GM18499 (cell line): ENCODE measurements around the gene GRIA4.
A peak's percentile ranks its signal among the peaks of the same experiment; 100 is the strongest.

Source experiments
- ATAC-seq: cut with Tn5 transposase; IDR thresholded peaks from one replicate; pipeline ENCODE4 v1.9.1; 2021; ENCODE audit warnings: moderate number of reproducible peaks; ENCODE audit not compliant: insufficient read depth, unreplicated experiment

GRIA4 gene

DNA sequence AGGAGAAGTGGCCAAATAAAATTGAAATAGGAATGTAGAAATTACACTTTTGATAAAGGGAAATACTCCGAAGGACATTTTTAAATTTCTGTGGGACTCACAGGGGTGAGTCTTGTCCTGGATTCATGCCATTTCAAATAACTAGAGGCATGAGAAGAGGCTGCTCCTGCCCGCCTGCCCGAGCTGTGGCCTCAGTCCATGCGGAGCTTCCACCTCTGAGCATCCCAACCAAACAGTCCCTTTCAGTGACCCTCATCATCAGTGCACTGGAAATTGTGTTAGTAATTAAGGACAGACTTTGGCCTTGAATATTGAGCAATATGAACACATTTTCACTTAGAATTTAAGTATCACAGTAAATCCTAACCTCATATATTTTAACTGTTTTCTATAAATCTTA, 25.6 kb downstream of the GRIA4 start:
- no peak for ATAC-seq

GRCh38 chr11:105636496-105636895, 26.6 kb downstream of the GRIA4 start:
- ATAC-seq = no peak

GRCh38 chr11:105639527-105639926, 29.7 kb downstream of the GRIA4 start:
- no peak for ATAC-seq

DNA sequence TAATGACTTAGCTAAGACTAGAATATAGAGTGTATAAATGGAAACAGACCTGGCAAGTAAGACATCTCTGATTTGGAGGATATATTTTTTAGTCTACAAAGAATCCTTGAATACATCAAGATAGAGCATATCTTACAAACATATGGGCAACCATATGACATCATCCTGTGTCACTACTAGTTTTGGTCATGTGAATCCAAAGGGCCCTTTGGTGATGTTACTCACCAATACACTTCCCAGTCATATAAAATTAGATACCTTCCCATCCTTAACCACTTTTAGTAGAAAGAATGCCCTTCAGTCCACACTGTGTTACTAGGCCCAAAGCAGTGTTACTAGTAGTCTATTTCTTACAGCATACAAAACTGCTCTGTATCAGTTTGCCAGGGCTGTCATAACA, 31.6 kb downstream of the GRIA4 start:
- no peak for ATAC-seq

GRCh38 chr11:105642870-105643269, 33.0 kb downstream of the GRIA4 start:
- no peak for ATAC-seq

- no peak for ATAC-seq
Observed at GRCh38 chr11:105644839-105645573, 35.1 kb downstream of the GRIA4 start.

DNA sequence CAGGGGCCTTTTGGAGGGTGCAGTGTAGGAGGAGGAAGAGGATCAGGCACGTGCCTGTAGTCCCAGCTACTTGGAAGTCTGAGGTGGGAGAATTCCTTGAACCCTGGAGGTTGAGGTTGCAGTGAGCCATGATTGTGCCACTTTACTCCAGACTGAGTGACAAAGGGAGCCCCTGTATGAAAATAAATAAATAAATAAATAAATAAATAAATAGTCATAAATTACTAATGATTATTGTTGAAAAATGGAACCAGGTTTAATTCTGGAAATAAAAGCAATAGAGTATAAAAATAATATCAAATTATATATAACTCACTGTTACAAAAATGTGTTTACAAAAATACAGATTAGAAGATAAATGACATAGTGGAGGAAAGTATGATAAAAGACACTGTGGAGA, 37.9 kb downstream of the GRIA4 start:
- no peak for ATAC-seq

GRCh38 chr11:105648762-105649161, 38.9 kb downstream of the GRIA4 start:
- ATAC-seq = no peak

DNA sequence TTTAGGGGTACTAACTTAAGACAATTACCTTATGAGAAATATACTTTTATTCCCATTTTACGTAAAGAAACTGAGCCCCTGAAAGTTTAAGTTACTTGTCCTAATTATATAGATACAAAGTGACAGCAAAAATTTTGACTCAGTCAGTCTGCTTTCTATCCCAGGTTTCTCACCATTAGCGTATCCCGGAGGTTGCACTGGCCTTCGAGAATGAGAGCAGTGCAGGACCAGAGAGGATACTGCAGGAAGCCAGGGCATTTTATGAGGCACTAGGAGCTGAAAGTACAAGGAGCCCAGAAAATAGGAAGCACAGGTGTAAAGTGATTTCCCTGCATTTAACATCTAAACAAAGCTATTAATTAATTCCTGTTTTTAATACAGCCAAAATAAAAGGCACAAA, 55.4 kb downstream of the GRIA4 start:
- no peak for ATAC-seq

GRCh38 chr11:105667441-105667840, 57.6 kb downstream of the GRIA4 start:
- ATAC-seq = no peak

GRCh38 chr11:105670811-105671210, 60.9 kb downstream of the GRIA4 start:
- no peak for ATAC-seq

GRCh38 chr11:105673089-105673488, 63.2 kb downstream of the GRIA4 start:
- ATAC-seq = no peak

- no peak for ATAC-seq
Observed at GRCh38 chr11:105689631-105690030, 79.8 kb downstream of the GRIA4 start.

- ATAC-seq = no peak
Observed at GRCh38 chr11:105690467-105690866, 80.6 kb downstream of the GRIA4 start.

DNA sequence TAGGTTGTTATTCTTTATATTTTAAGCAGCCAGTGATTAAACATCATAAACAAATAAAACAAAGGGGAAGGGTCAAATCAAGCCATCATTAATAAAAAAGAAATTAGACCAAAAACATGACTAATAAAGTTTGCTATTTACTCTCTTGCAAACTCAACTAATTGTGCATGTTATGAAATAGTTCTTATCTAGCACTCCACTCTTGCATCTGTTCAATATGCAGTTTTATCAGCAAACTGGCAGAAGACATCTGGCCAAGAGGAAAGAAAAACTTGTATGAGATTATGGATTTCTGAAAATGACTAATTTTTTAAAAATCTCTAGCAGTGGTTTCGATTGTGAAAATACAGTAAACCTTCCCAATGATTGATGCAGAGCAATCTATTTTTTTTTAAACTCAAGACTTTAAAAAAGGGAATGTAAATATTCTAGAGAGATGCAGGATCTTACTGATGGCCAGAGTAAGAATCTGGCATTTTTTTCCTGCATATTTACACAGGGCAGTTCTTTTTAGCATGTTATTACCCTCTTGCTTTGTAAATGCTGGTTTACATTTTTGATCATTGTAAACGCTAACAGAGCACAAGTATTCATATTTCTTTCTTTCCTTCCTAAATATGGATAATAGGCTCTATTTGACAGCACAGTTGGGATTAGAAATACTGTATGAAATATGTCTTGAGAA, 83.3 kb downstream of the GRIA4 start:
- no peak for ATAC-seq

DNA sequence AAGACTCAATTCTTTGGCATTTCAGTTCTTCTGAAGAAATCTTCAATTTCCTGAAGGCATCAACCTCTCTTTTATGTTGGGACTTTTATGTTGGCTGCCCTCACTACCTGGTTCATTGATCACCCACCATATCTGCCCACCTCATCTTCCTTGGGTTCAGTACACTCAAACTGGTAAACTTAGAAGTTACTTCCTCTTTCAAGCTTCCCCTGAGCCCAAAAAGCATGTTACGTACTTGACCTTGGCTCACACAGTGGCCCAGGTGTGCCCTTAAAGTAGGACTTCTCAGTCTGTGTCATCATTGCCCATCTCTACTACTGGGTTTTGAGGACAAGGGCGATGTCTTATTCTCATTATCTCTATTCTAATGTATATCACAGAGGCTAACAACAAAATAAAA, 86.1 kb downstream of the GRIA4 start:
- peak; percentile 39 for ATAC-seq

DNA sequence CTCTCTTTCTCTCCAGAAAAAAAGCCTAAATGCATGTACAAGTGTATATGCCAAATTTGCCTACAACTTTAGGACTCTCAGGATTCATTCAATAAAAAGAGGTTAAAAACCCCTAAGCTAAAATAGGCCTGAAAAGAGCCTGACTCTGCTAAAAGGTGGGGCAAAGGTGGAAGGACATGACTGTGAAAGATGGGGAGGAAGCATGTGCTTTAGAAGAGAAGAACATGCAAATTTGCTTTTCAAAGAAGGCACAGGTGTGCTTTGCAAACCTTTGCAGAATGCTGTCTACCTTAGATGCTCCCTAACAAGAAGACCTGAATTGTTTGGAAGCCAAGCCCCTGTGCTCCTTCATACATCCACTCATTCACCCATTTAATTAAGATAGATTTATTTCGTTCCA, 87.4 kb downstream of the GRIA4 start:
- no peak for ATAC-seq

- no peak for ATAC-seq
Observed at GRCh38 chr11:105699203-105699602, 89.3 kb downstream of the GRIA4 start.

GRCh38 chr11:105700271-105700670, 90.4 kb downstream of the GRIA4 start:
- ATAC-seq = no peak

DNA sequence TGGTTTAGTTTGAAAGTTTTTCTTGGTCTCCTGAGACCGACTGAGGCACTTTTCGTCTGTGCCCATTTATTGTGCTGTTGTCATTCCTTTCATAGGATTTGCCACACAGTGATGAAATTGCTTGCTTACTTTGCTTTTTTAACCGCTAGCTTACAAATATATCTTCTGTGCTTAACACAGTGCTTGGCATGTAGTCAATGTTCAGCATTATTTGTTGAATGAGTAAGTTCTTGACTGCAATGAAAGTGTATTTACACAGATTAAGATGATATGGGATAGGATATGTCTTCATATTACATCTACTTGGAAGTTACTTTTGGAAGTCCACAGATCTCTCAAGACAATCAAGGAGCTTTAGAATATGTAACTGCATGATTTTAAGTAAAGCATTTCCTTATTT, 91.2 kb downstream of the GRIA4 start:
- no peak for ATAC-seq

- ATAC-seq = no peak
Observed at GRCh38 chr11:105705786-105706530, 96.1 kb downstream of the GRIA4 start.
